Measurements from ENCODE around the gene SPRY1. TPM values are rescaled to one million over a fixed set of nuclear protein-coding genes. Genes with fewer than 3 reads are reported as not detected.

The SPRY1 gene
- total RNA-seq, 6 experiments from 2014 or later, result 9.3 to 16.1 (median 14.3) TPM

DNA sequence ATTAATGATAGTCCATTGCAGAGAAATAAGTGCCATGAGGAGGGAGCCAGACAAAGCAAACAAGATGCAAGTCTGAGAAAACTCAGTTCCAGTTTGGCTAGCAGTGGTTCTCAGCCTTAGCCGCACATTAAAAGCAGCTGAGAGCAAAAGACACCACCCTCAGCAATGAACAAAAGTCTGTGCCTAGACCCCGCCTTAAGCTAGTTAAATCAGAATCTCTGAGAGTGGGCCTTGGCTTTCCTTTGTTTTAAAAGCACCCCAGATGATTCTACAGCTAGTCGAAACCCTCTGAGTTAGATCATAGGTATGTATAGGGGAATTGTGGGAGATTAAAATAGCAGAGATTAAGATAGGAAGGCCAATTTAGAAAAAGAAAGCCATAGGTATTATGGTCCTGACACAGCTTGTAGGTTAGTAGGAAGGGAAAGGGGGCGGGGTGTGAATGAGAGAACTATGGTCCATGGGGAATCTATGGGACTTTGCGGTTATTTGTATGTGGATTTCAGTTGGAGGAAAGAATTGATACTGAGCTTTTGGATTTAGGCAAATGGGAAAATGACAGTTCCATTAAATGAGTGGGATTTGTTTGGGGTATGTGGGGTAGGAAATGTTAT is 12.0 kb downstream of the SPRY1 start:
- no peaks in the 10 kb centered on the region for H3K9me3 ChIP-seq
- H3K27ac ChIP-seq, result no peak overlapping the region
- ATAC-seq (no peak), DNase-seq (no peak)
- no peak for TF ChIP-seq POLR2A (IDR thresholded peaks at IDR 0.05)
- TF ChIP-seq CTCF (IDR thresholded peaks at IDR 0.05), result no peak
- intact Hi-C loops (cut with DNase I), result no loop called here
- no peak overlapping the region for H3K4me3 ChIP-seq
- WGBS (ENCODE audit: insufficient coverage, low coverage, low lambda C conversion rate, missing lambda C conversion rate), result 85% methylated on average over 3 of the region's 5 CpGs
- H3K4me1 ChIP-seq, result peaks cover 0 to 19% (median 5%) of the 10 kb centered on the region in 4 donors
- no peaks in the 10 kb centered on the region for H3K27me3 ChIP-seq
- H3K36me3 ChIP-seq, result no peaks in the 10 kb centered on the region

DNA sequence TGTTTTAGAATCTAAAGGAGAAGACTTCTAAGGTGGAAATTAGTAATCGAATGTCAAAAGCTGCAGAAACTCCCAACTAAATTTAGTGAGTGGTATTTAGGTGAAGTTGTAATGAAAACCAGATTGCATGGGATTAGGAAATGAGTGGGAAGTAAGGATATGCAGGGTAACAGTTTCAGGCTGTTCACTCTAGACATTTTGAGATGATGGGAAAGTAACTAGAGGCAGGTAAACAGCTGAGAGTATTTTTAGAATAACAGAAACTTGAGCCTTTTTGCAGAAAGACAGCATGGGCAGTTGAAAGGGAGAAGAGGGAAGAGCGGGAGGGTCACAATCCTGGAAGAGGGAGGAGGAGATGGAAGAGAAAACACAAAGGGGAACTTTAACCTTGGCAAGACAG is 12.7 kb downstream of the SPRY1 start:
- intact Hi-C loops (cut with DNase I), result no loop called here
- H3K4me1 ChIP-seq, result peaks cover 0 to 22% (median 8%) of the 10 kb centered on the region in 4 donors

DNA sequence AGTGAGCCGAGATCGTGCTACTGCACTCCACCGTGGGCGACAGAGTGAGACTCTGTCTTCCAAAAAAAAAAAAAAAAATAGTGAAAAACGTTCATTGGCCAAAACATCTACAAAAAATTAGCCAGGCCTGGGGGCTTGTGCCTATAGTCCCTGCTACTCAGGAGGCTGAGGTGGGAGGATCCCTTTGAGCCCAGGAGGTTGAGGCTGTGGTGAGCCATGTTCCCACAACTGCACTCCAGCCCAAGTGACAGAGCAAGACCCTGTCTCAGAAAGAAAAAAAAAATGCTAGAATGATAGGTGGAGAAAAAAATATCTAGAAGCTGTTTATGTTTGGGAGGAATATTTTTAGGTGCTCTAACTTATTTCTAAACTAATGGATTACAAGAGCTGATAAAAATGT is 14.9 kb downstream of the SPRY1 start:
- intact Hi-C loops (cut with DNase I), result no loop called here
- H3K4me3 ChIP-seq, result no peak overlapping the region

More for the DNA sequence above, 12.7 kb downstream of the SPRY1 start:
- no peak for TF ChIP-seq CTCF (IDR thresholded peaks at IDR 0.05)
- no peak for TF ChIP-seq POLR2A (IDR thresholded peaks at IDR 0.05)
- Histone ChIP-seq H3K9me3 (no peaks in the 10 kb centered on the region), H3K4me3 (no peak overlapping the region), H3K27ac (no peak overlapping the region), H3K36me3 (no peaks in the 10 kb centered on the region), H3K27me3 (no peaks in the 10 kb centered on the region)
- DNase-seq (no peak), ATAC-seq (no peak)
- WGBS (ENCODE audit: insufficient coverage, low coverage, low lambda C conversion rate, missing lambda C conversion rate), result 82% methylated on average over 2 of the region's 2 CpGs

GRCh38 chr4:123412091-123412505 is 15.5 kb downstream of the SPRY1 start:
- peaks cover 0 to 22% (median 8%) of the 10 kb centered on the region in 4 donors for H3K4me1 ChIP-seq
- intact Hi-C loops (cut with DNase I), result no loop called here
- TF ChIP-seq POLR2A (IDR thresholded peaks at IDR 0.05) (no peak), CTCF (IDR thresholded peaks at IDR 0.05) (no peak)
- H3K27me3 ChIP-seq, result no peaks in the 10 kb centered on the region
- H3K9me3 ChIP-seq, result no peaks in the 10 kb centered on the region
- H3K27ac ChIP-seq, result peak overlapping the region in 1 of 3 donors; percentile 15
- H3K4me3 ChIP-seq, result no peak overlapping the region
- 15% methylated on average over 1 of the region's 1 CpG for WGBS (ENCODE audit: insufficient coverage, low coverage, low lambda C conversion rate, missing lambda C conversion rate)
- ATAC-seq (peak; percentile 40 to 59 (median 54)), DNase-seq (no peak)
- no peaks in the 10 kb centered on the region for H3K36me3 ChIP-seq

More for the DNA sequence above, 14.9 kb downstream of the SPRY1 start:
- ATAC-seq, result no peak
- 100% methylated on average over 4 of the region's 5 CpGs for WGBS (ENCODE audit: insufficient coverage, low coverage, low lambda C conversion rate, missing lambda C conversion rate)
- Histone ChIP-seq H3K27me3 (no peaks in the 10 kb centered on the region), H3K27ac (peak overlapping the region in 1 of 3 donors; percentile 15), H3K36me3 (no peaks in the 10 kb centered on the region), H3K4me1 (peaks cover 0 to 22% (median 8%) of the 10 kb centered on the region in 4 donors), H3K9me3 (no peaks in the 10 kb centered on the region)
- no peak for DNase-seq
- no peak for TF ChIP-seq CTCF (IDR thresholded peaks at IDR 0.05)
